Right atrium auricular region (tissue), 2 donors: Measurements from ENCODE around the gene KCTD21. TPM values are rescaled to one million over a fixed set of nuclear protein-coding genes. Genes with fewer than 3 reads are reported as not detected.
A peak's percentile ranks its signal among the peaks of the same experiment; 100 is the strongest.

Experiments used
- DNase-seq: peaks from one replicate; pipeline ENCODE4 v3.0.0-alpha.2; 2019; ENCODE audit warnings: low spot score
- H3K27ac ChIP-seq, 2 donors: fragments of 200-600 bp; sonication (generic); 1 replicate in 1 of 2; 2 replicates in 1 of 2; pipeline ENCODE4 v1.5.1; 2016 to 2019
- H3K27me3 ChIP-seq, 2 donors: fragments of 200-600 bp; sonication (generic); one replicate each; pipeline versions ENCODE4 v1.5.1 to v1.6.0; 2017 to 2019
- H3K36me3 ChIP-seq: fragments of 200-600 bp; sonication (generic); one replicate; pipeline ENCODE4 v1.5.1; 2016
- H3K4me1 ChIP-seq, 2 donors: fragments of 200-600 bp; sonication (generic); one replicate each; pipeline versions ENCODE4 v1.5.1 to v1.6.0; 2017 to 2019
- H3K4me3 ChIP-seq, 2 donors: fragments of 200-600 bp; sonication (generic); 1 replicate in 1 of 2; 2 replicates in 1 of 2; pipeline ENCODE4 v1.5.1; 2017 to 2019; ENCODE audit warnings: mild to moderate bottlenecking in 1 of 2, moderate library complexity in 1 of 2
- H3K9me3 ChIP-seq, 2 donors: fragments of 200-600 bp; sonication (generic); one replicate each; pipeline ENCODE4 v1.5.1; 2019
- total RNA-seq, 2 donors: library from RNA; depleted of rRNA; stranded (reverse); fragments of >200 nt; gene quantifications; one replicate each; pipeline ENCODE4 v1.1.0, GENCODE V29; 2016
- TF ChIP-seq, protein P1 (sequence below), 2 donors: fragments of 200-600 bp; sonication (generic); IDR thresholded peaks; one replicate each; pipeline ENCODE4 v1.5.1; 2019; ENCODE audit warnings: antibody characterized with exemption in 2 of 2

The KCTD21 gene
- total RNA-seq, 2 donors from 2014 or later, result 9.8 to 12.9 TPM

DNA sequence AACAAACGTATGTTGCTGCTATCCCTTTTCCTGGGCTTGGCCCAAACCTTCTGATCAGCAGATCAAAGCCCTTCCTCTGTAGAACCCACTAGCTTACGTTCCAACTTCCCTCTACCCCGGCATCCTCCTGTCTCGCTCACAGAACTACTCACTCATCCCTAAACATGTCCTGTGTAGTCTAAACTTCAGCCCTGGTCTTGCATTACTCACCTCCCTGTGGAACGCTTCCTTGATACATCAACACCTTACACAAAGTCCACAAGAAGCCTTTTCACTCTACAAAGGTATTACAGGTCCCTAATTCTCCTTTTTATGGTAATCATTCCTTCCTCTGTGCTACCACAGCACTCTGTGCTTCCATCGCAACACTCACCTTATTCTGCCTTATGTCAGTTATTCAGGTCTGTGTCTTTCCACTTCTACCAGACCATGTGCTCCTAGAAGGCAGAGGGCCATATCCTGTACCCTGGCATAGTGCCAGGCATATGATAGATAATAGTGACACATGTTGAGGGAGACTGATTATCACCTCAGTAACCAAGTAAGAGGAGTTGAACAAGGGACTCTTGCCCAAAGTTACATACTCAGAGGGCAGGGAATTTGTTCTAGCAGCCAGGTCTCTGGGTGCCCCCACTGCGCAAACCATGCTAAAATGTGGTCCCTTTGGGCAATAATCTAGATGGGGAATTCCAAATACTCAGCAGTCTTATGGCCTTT is 41.9 kb upstream of the KCTD21 start:
- H3K27ac ChIP-seq, result peak overlapping the region; percentile 37 to 55
- DNase-seq, result peak; percentile 57

DNA sequence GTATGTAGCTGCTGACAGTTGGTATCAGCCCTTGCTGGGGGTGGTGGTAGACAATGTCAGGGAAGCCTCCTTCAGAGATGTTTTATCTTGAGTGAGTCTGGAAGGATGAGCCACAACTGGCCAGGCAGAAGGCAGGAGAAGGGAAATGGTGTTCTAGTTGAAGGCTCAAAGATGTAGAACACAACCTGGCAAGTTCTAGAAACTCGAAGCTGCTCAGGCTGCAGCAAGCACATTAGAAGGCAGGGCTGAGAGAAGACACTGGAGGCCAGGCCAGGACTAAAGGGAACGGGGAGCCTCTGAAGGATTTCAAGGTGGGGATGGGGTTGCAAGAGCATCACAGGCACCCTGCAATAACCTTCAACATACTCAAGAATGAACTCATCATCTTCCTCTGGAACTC is 40.7 kb upstream of the KCTD21 start:
- Histone ChIP-seq H3K36me3 (peaks cover 25% of the 10 kb centered on the region), H3K27ac (peak overlapping the region; percentile 12 to 24), H3K4me3 (no peak overlapping the region), H3K9me3 (no peaks in the 10 kb centered on the region), H3K27me3 (no peaks in the 10 kb centered on the region), H3K4me1 (peaks cover 0 to 27% of the 10 kb centered on the region in 2 donors)
- TF ChIP-seq, protein P1, sequence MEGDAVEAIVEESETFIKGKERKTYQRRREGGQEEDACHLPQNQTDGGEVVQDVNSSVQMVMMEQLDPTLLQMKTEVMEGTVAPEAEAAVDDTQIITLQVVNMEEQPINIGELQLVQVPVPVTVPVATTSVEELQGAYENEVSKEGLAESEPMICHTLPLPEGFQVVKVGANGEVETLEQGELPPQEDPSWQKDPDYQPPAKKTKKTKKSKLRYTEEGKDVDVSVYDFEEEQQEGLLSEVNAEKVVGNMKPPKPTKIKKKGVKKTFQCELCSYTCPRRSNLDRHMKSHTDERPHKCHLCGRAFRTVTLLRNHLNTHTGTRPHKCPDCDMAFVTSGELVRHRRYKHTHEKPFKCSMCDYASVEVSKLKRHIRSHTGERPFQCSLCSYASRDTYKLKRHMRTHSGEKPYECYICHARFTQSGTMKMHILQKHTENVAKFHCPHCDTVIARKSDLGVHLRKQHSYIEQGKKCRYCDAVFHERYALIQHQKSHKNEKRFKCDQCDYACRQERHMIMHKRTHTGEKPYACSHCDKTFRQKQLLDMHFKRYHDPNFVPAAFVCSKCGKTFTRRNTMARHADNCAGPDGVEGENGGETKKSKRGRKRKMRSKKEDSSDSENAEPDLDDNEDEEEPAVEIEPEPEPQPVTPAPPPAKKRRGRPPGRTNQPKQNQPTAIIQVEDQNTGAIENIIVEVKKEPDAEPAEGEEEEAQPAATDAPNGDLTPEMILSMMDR (IDR thresholded peaks at IDR 0.05), result no peak
- peak; percentile 44 for DNase-seq

More for the DNA sequence above, 41.9 kb upstream of the KCTD21 start:
- TF ChIP-seq, protein P1 (IDR thresholded peaks at IDR 0.05), result no peak
- Histone ChIP-seq H3K4me3 (no peak overlapping the region), H3K4me1 (peaks cover 0 to 27% of the 10 kb centered on the region in 2 donors), H3K27me3 (no peaks in the 10 kb centered on the region), H3K9me3 (no peaks in the 10 kb centered on the region), H3K36me3 (peaks cover 13% of the 10 kb centered on the region)

DNA sequence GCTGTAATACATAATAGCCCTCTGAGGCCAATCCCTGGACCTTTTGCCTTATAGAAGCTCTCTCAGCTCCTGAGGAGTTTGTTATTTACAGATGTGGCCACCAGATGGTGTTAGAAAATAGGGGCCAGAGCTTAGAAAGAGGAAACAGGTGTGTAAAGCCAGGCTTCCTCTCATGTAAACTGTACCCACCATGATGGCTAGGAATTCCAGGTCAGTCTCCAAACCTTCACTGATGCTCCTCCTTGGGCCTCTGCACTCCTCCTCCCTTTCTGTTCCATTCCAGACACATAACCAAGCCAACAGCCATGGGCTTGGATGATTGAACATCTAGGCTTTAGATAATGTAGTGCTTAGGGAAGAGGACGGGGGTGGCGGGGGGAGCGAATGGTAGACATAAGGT is 40.0 kb upstream of the KCTD21 start:
- H3K27ac ChIP-seq, result no peak overlapping the region
- TF ChIP-seq, protein P1 (IDR thresholded peaks at IDR 0.05), result peak; percentile 16 to 71

DNA sequence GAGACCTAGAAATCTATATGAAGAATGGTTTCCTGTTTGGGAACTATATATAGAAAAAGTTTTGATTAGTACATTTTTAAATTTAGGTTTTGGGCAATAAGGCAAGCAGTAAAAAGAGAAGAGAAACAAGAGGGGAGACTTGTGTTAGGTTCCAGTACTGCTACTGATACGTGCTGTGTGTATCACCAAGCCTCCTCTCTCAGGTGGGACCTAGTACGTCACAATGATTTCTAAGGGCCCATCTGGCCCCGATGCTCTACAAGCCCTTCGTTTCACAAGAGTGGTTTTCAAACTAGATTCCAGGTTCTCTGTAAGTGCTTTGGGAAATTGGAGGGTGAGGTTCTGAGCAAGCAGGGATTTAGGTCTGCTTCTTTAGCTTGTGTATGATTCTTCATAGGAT is 39.5 kb upstream of the KCTD21 start:
- no peak overlapping the region for H3K4me3 ChIP-seq
- no peak overlapping the region for H3K27ac ChIP-seq
- no peaks in the 10 kb centered on the region for H3K9me3 ChIP-seq
- DNase-seq, result peak; percentile 16
- TF ChIP-seq, protein P1 (IDR thresholded peaks at IDR 0.05), result no peak
- no peaks in the 10 kb centered on the region for H3K27me3 ChIP-seq
- peaks cover 0 to 27% of the 10 kb centered on the region in 2 donors for H3K4me1 ChIP-seq
- peaks cover 36% of the 10 kb centered on the region for H3K36me3 ChIP-seq

More for the DNA sequence above, 40.0 kb upstream of the KCTD21 start:
- Histone ChIP-seq H3K9me3 (no peaks in the 10 kb centered on the region), H3K4me1 (peaks cover 0 to 27% of the 10 kb centered on the region in 2 donors), H3K27me3 (no peaks in the 10 kb centered on the region), H3K4me3 (no peak overlapping the region), H3K36me3 (peaks cover 31% of the 10 kb centered on the region)
- DNase-seq, result peak; percentile 56

DNA sequence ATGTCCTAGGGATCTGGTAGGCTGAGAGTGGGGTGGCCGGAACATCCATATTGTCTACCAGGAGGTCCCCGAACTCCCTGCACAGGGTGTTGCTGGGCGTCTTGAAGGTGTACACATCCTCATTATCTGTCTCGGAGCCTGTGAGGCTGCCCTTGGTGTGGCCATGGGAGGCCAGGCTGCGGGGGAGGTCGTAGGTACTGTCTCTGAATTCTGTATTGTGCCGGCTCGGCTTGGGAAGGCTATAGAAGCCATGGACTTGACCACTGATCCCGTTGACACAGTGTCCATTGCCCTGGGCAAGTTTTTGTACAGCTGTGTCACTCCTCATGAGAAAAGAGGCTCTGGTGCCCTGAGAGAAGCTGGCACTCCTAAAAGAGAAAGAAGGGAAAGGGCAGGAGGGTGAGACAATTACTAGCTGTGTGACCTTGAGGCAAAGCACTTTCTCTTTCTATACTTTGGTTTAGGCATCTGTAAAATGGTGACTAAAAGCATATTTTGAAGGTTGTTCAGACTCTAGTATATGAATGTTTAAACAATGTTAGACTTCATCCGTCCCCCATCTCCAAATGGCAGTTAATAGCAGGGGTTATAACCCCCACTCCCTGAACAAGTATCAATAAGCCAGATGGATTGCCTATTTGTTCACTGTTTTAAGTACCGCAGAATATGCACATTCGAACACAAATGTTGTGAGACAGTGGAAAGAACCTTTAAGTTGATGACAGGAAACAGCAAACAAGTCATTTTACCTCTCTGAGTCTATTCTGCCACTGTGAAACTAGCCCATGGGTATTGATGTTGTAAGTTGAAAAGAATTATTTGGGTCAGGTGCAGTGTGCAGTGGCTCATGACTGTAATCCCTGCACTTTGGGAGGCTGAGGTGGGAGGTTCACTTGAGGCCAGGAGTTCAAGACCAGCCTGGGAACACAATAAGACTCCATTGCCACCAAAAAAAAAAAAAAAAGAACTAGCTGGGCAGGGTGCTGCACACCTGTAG is 38.6 kb upstream of the KCTD21 start:
- peak; percentile 52 for DNase-seq
- H3K36me3 ChIP-seq, result peaks cover 41% of the 10 kb centered on the region
- TF ChIP-seq, protein P1 (IDR thresholded peaks at IDR 0.05), result no peak
- no peaks in the 10 kb centered on the region for H3K27me3 ChIP-seq
- peaks cover 0 to 20% of the 10 kb centered on the region in 2 donors for H3K4me1 ChIP-seq
- no peak overlapping the region for H3K27ac ChIP-seq
- H3K9me3 ChIP-seq, result no peaks in the 10 kb centered on the region
- H3K4me3 ChIP-seq, result no peak overlapping the region
